Stimulated activated CD8-positive, alpha-beta memory T cell treated with anti-CD3 and anti-CD28 coated beads, Interleukin-15, amount 100 ng/mL, for 1 hour (primary cell): ENCODE results near the gene ZBTB24.

Experiments used
- DNase-seq: peaks from one replicate; pipeline ENCODE4 v3.0.0-alpha.2; 2020; ENCODE audit warnings: low read depth

Gene ZBTB24

DNA sequence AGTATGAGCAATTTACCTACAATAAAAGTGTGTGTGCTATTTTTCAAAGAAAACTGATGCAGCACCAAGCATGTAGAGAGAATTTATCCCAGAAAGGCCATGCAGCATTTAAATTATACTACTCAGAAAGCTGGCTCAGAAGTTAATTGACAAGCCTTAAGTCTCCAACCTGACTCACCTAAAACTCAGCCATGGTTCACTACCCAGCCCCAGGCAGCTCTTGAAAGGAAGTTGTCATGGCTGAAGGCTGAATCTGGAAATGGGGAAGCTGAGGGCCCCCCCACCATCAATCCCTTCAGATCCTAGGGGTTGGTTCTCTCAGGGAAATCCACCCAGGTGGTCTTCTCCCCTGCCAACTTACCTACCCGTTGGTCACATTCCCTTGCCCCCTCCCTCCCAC lies 62.3 kb downstream of the ZBTB24 start:
- no peak for DNase-seq

DNA sequence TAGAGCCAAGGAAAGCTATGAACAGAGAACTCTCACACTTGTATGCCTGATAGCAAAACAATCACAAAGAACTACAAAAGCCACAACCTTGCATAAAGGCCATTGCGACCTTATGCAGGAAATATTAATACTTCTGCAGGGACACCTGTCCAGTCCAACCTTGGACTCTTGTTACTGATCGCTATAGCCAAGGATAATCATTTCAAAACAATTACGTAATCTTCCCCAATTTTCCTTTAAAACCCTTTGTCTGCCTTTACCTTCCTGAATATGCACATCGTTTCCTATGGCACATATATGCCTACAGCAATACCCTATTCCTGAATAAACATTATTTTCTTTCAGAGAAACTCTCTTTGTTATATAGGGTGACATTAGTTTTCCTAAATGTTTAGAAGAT lies 65.4 kb downstream of the ZBTB24 start:
- no peak for DNase-seq
